Mammary epithelial cell (primary cell): ENCODE measurements around the gene CATSPER3.

Experiments used
- EZH2 ChIP-seq: IDR thresholded peaks from 2 replicates; pipeline ENCODE4 v1.6.1; 2012; ENCODE audit warnings: low read length, inconsistent platforms, borderline replicate concordance
- TF ChIP-seq, protein P1 (sequence below), 2 donors: IDR thresholded peaks in 1 of 2; conservative IDR thresholded peaks in 1 of 2; 2 replicates each; pipeline ENCODE4 v1.5.1; 2011 to 2012; ENCODE audit warnings: inconsistent platforms in 2 of 2, low read length in 2 of 2, mild to moderate bottlenecking in 2 of 2, control low read depth in 1 of 2, low read depth in 1 of 2; ENCODE audit not compliant: insufficient read depth in 1 of 2; ENCODE audit errors: extremely low read depth in 1 of 2

DNA sequence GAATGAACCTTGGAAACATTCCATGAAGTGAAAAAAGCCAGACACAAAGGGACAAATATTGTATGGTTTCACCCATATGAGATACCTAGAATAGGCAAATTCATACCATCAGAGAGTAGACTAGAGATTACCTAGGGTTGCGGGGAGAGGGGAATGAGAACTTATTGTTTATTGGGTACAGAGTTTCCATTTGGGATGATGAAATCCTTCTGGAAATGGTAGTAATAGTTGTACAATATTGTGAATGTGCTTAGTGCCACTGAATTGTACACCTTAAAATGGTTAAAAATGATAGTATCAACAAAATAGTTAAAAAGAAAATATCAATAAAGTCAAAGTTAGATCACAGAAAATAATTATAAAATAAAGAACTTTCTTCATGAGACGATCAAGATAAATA is 25.5 kb downstream of the CATSPER3 start:
- TF ChIP-seq EZH2: no peak
- TF ChIP-seq, protein P1, sequence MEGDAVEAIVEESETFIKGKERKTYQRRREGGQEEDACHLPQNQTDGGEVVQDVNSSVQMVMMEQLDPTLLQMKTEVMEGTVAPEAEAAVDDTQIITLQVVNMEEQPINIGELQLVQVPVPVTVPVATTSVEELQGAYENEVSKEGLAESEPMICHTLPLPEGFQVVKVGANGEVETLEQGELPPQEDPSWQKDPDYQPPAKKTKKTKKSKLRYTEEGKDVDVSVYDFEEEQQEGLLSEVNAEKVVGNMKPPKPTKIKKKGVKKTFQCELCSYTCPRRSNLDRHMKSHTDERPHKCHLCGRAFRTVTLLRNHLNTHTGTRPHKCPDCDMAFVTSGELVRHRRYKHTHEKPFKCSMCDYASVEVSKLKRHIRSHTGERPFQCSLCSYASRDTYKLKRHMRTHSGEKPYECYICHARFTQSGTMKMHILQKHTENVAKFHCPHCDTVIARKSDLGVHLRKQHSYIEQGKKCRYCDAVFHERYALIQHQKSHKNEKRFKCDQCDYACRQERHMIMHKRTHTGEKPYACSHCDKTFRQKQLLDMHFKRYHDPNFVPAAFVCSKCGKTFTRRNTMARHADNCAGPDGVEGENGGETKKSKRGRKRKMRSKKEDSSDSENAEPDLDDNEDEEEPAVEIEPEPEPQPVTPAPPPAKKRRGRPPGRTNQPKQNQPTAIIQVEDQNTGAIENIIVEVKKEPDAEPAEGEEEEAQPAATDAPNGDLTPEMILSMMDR (conservative IDR thresholded peaks at IDR 0.05 in 1 of 2, IDR thresholded peaks at IDR 0.05 in 1 of 2; ENCODE audit: extremely low read depth in 1 of 2, insufficient read depth in 1 of 2, low read depth in 1 of 2, low read length in 2 of 2): no peak
